CD4-positive, alpha-beta T cell (primary cell): ENCODE data around the gene BET1. TPM values are rescaled to one million over a fixed set of nuclear protein-coding genes. Genes with fewer than 3 reads are reported as not detected.

ENCODE experiments used
- ATAC-seq: fragments of 200-7000 bp; cut with Tn5 transposase; one replicate; pipeline ENCODE4 v1.10.0; 2022; ENCODE audit warnings: mild to moderate bottlenecking; ENCODE audit not compliant: poor library complexity
- CTCF ChIA-PET: fragments of 350-600 bp; sonication (Branson Sonifier 250); formaldehyde crosslinking; loops from one replicate; lab custom pipeline; 2021; ENCODE audit warnings: antibody characterized with exemption, inconsistent platforms; lab: Charles Lee
- POLR2A ChIA-PET: fragments of 350-600 bp; sonication (Branson Sonifier 250); formaldehyde crosslinking; loops from one replicate; lab custom pipeline; 2021; ENCODE audit warnings: antibody characterized with exemption, inconsistent platforms; lab: Charles Lee
- DNase-seq, 14 experiments: peaks; one replicate each; pipeline ENCODE4 v3.0.0-alpha.2; 2013 to 2020; ENCODE audit warnings: mixed read lengths in 2 of 14
- H3K27ac ChIP-seq, 2 donors: one replicate each; pipeline versions ENCODE4 v1.5.1 to v1.7.0; 2013; ENCODE audit warnings: low read length in 2 of 2, low read depth in 1 of 2, mild to moderate bottlenecking in 1 of 2
- H3K27me3 ChIP-seq, 2 experiments: 1 replicate in 1 of 2; 2 replicates in 1 of 2; pipeline versions ENCODE4 v1.6.1 to v1.7.0; 2013; ENCODE audit warnings: low read length in 2 of 2, control low read depth in 1 of 2, mild to moderate bottlenecking in 1 of 2, moderate library complexity in 1 of 2; ENCODE audit not compliant: insufficient read depth in 2 of 2, control insufficient read depth in 1 of 2
- H3K36me3 ChIP-seq: one replicate; pipeline ENCODE4 v1.6.1; 2013; ENCODE audit warnings: low read length, control low read depth; ENCODE audit not compliant: insufficient read depth
- H3K4me1 ChIP-seq: one replicate; pipeline ENCODE4 v1.6.1; 2013; ENCODE audit warnings: low read length, control low read depth; ENCODE audit not compliant: insufficient read depth
- H3K4me3 ChIP-seq: one replicate; pipeline ENCODE4 v1.5.1; 2013; ENCODE audit warnings: mild to moderate bottlenecking, low read length, moderate library complexity
- H3K9me3 ChIP-seq, 2 experiments: 1 replicate in 1 of 2; 2 replicates in 1 of 2; pipeline versions ENCODE4 v1.6.1 to v1.7.0; 2013; ENCODE audit warnings: low read length in 2 of 2, mild to moderate bottlenecking in 2 of 2, control low read depth in 1 of 2, moderate library complexity in 1 of 2; ENCODE audit not compliant: control insufficient read depth in 1 of 2, insufficient read depth in 1 of 2
- H3K27ac Mint-ChIP-seq: one replicate; pipeline ENCODE4 v1.8.0; 2020; ENCODE audit warnings: mixed read lengths
- H3K27me3 Mint-ChIP-seq: one replicate; pipeline ENCODE4 v1.8.0; 2021; ENCODE audit warnings: mixed read lengths
- H3K36me3 Mint-ChIP-seq: one replicate; pipeline ENCODE4 v1.8.0; 2021; ENCODE audit warnings: low read depth, mixed read lengths
- H3K4me1 Mint-ChIP-seq: one replicate; pipeline ENCODE4 v1.8.0; 2021; ENCODE audit warnings: low read depth, mixed read lengths
- H3K4me3 Mint-ChIP-seq: one replicate; pipeline ENCODE4 v1.8.0; 2020; ENCODE audit warnings: mild to moderate bottlenecking, mixed read lengths
- H3K9me3 Mint-ChIP-seq: one replicate; pipeline ENCODE4 v1.8.0; 2020; ENCODE audit warnings: mixed read lengths
- CTCF ChIP-seq: fragments of 200-600 bp; IDR thresholded peaks from one replicate; pipeline ENCODE4 v1.8.0; 2022; ENCODE audit warnings: antibody characterized with exemption, mild to moderate bottlenecking
- intact Hi-C, 2 experiments: fragments of 100-400 bp; cut with DNase I in 1 of 2; cut with micrococcal nuclease in 1 of 2; formaldehyde crosslinking; loops; one replicate each; pipeline versions ENCODE4 v1.15.1 to v1.9.0; 2023 to 2025; cut with DNase I, micrococcal nuclease
- total RNA-seq, 174 experiments: library from RNA in 2 of 174; stranded (reverse) in 2 of 174; gene quantifications; one replicate each; pipeline ENCODE4 v1.2.3 and lab custom pipeline; 2021 to 2026

BET1 gene
- total RNA-seq, 2 experiments from 2014 or later: 7.4 to 9.5 TPM

- Mint-ChIP-seq H3K4me3 (no peak overlapping the region), H3K36me3 (no peaks in the 10 kb centered on the region), H3K27ac (no peak overlapping the region), H3K4me1 (no peaks in the 10 kb centered on the region), H3K27me3 (peaks cover 36% of the 10 kb centered on the region), H3K9me3 (no peaks in the 10 kb centered on the region)
- ChIA-PET CTCF (no interaction called here), POLR2A (no interaction called here)
- Histone ChIP-seq H3K4me1 (no peaks in the 10 kb centered on the region), H3K27me3 (peaks cover 0 to 10% of the 10 kb centered on the region in 2 experiments), H3K9me3 (no peaks in the 10 kb centered on the region), H3K27ac (no peak overlapping the region), H3K36me3 (no peaks in the 10 kb centered on the region), H3K4me3 (no peak overlapping the region)
- no peak for ATAC-seq
- no peak for DNase-seq
- TF ChIP-seq CTCF: no peak
- intact Hi-C loops: no loop called here
These were observed 43.8 kb upstream of the BET1 start for GRCh38 chr7:94047956-94048355.

- H3K27ac ChIP-seq: no peak overlapping the region
- peaks cover 0 to 7% of the 10 kb centered on the region in 2 experiments for H3K27me3 ChIP-seq
- no peaks in the 10 kb centered on the region for H3K4me1 ChIP-seq
- H3K27ac Mint-ChIP-seq: no peak overlapping the region
- no peak for TF ChIP-seq CTCF
- H3K36me3 ChIP-seq: no peaks in the 10 kb centered on the region
- H3K4me3 Mint-ChIP-seq: no peak overlapping the region
- intact Hi-C loops: no loop called here
- H3K4me1 Mint-ChIP-seq: no peaks in the 10 kb centered on the region
- peaks cover 47% of the 10 kb centered on the region for H3K27me3 Mint-ChIP-seq
- no peaks in the 10 kb centered on the region for H3K9me3 ChIP-seq
- ATAC-seq (no peak), DNase-seq (no peak)
- CTCF ChIA-PET: no interaction called here
- no peaks in the 10 kb centered on the region for H3K9me3 Mint-ChIP-seq
- H3K4me3 ChIP-seq: no peak overlapping the region
- H3K36me3 Mint-ChIP-seq: no peaks in the 10 kb centered on the region
- POLR2A ChIA-PET: no interaction called here
These were observed 41.4 kb upstream of the BET1 start for GRCh38 chr7:94045581-94045980.

GRCh38 chr7:94044806-94045205, 40.7 kb upstream of the BET1 start:
- Mint-ChIP-seq H3K36me3 (no peaks in the 10 kb centered on the region), H3K9me3 (no peaks in the 10 kb centered on the region), H3K4me1 (no peaks in the 10 kb centered on the region), H3K27ac (no peak overlapping the region), H3K27me3 (peaks cover 48% of the 10 kb centered on the region), H3K4me3 (no peak overlapping the region)
- no peaks in the 10 kb centered on the region for H3K9me3 ChIP-seq
- TF ChIP-seq CTCF: no peak
- H3K36me3 ChIP-seq: no peaks in the 10 kb centered on the region
- intact Hi-C loops: no loop called here
- H3K27me3 ChIP-seq: peaks cover 5 to 7% of the 10 kb centered on the region in 2 experiments
- POLR2A ChIA-PET: no interaction called here
- CTCF ChIA-PET: no interaction called here
- DNase-seq: no peak
- H3K4me1 ChIP-seq: no peaks in the 10 kb centered on the region
- ATAC-seq: no peak
- H3K27ac ChIP-seq: no peak overlapping the region
- H3K4me3 ChIP-seq: no peak overlapping the region
